ENCODE results near the gene NCKAP5. TPM values are rescaled to one million over a fixed set of nuclear protein-coding genes. Genes with fewer than 3 reads are reported as not detected.

Gene NCKAP5
- polyA plus RNA-seq, 2 of the 4 experiments (the other 2 are of a cell fraction): 3.0 to 4.1 TPM

- Histone ChIP-seq H3K4me1 (peaks cover 38% of the 10 kb centered on the region), H3K4me3 (no peak overlapping the region), H3K27ac (peak overlapping the region in 1 of 2 experiments; percentile 76; a peak in 3 of 6 replicates), H3K4me2 (peak overlapping the region; percentile 26; the same call in 2 of the 3 replicates), H3K9me3 (no peaks in the 10 kb centered on the region)
- WGBS (ENCODE audit: missing lambda C conversion rate): 0% methylated on average over 1 of the region's 1 CpG
- CTCF ChIA-PET: interaction anchor here (3.1 kb wide), 1 partner anchor 15 kb away, joined by 16 read pairs; no protein-coding TSS in a partner anchor
- FAIRE-seq (no peak), DNase-seq (ENCODE audit: low read depth in 1 of 2, low spot score in 1 of 2) (peak in 1 of 2 experiments; percentile 18), ATAC-seq (peak in 1 of 2 experiments; percentile 61; a peak in 3 of 6 replicates)
- no peak for TF ChIP-seq HOXA7 (CRISPR knock-in tag; IDR thresholded peaks at IDR 0.05)
- no peak for TF ChIP-seq BHLHE40 (IDR thresholded peaks at IDR 0.05; ENCODE audit: low read depth, low read length)
- TF ChIP-seq JUN (IDR thresholded peaks at IDR 0.05): no peak
- no peak for TF ChIP-seq RFX5 (IDR thresholded peaks at IDR 0.05)
- no peak for TF ChIP-seq HMGXB4 (CRISPR knock-in tag; IDR thresholded peaks at IDR 0.05; ENCODE audit: borderline replicate concordance)
- no peak for TF ChIP-seq CBX2 (IDR thresholded peaks at IDR 0.05; ENCODE audit: borderline replicate concordance, low read depth)
- no peak for TF ChIP-seq JUNB (IDR thresholded peaks at IDR 0.05)
- no peak for TF ChIP-seq ESRRA (IDR thresholded peaks at IDR 0.05; ENCODE audit: borderline replicate concordance, low read length)
- TF ChIP-seq RARB (CRISPR knock-in tag; IDR thresholded peaks at IDR 0.05): no peak
- no peak for TF ChIP-seq PBX3 (IDR thresholded peaks at IDR 0.05)
- TF ChIP-seq FOXS1 (CRISPR knock-in tag; IDR thresholded peaks at IDR 0.05): no peak
- TF ChIP-seq ZC3H11A (IDR thresholded peaks at IDR 0.05): no peak
- TF ChIP-seq EHF (CRISPR knock-in tag; IDR thresholded peaks at IDR 0.05): no peak
- TF ChIP-seq RAD21 (conservative IDR thresholded peaks at IDR 0.05 in 1 of 2, IDR thresholded peaks at IDR 0.05 in 1 of 2): no peak
- no peak for TF ChIP-seq HDAC2 (IDR thresholded peaks at IDR 0.05)
- POLR2A ChIA-PET: no interaction called here
These were observed 8.5 kb upstream of the NCKAP5 start for GRCh38 chr2:133576714-133577113.

GRCh38 chr2:133574620-133575019 lies 6.4 kb upstream of the NCKAP5 start:
- peak overlapping the region in 1 of 2 experiments; percentile 57; a peak in 2 of 6 replicates for H3K27ac ChIP-seq
- H3K4me1 ChIP-seq: peaks cover 36% of the 10 kb centered on the region
- ChIA-PET POLR2A (no interaction called here), CTCF (interaction anchor here (3.1 kb wide), 1 partner anchor 13 kb away, joined by 16 read pairs; no protein-coding TSS in a partner anchor)
- no peak overlapping the region for H3K4me3 ChIP-seq
- no peaks in the 10 kb centered on the region for H3K9me3 ChIP-seq
- DNase-seq (ENCODE audit: low read depth in 1 of 2, low spot score in 1 of 2) (no peak), ATAC-seq (no peak), FAIRE-seq (no peak)
- 57% methylated on average over 1 of the region's 1 CpG for WGBS (ENCODE audit: missing lambda C conversion rate)
- TF ChIP-seq PBX3 (IDR thresholded peaks at IDR 0.05) (no peak), JUN (IDR thresholded peaks at IDR 0.05) (no peak), JUNB (IDR thresholded peaks at IDR 0.05) (no peak), MAFK (IDR thresholded peaks at IDR 0.05; ENCODE audit: partially characterized antibody) (no peak), KDM5A (IDR thresholded peaks at IDR 0.05) (no peak), RCOR1 (IDR thresholded peaks at IDR 0.05; ENCODE audit: low read depth, low read length) (no peak), E2F6 (IDR thresholded peaks at IDR 0.05; ENCODE audit: borderline replicate concordance, low read depth) (no peak), BHLHE40 (IDR thresholded peaks at IDR 0.05; ENCODE audit: low read depth, low read length) (no peak), KDM1A (IDR thresholded peaks at IDR 0.05; ENCODE audit: low read depth) (no peak)
- no peak overlapping the region for H3K4me2 ChIP-seq

Measured in A549 (cell line).